ENCODE measurements around the gene FIGNL2. TPM values are rescaled to one million over a fixed set of nuclear protein-coding genes. Genes with fewer than 3 reads are reported as not detected.

Gene FIGNL2
- total and polyA plus RNA-seq, 10 donors, result 0.20 to 3.0 (median 1.4) TPM

- TF ChIP-seq POLR2AphosphoS5 (IDR thresholded peaks at IDR 0.05) (no peak), CTCF (IDR thresholded peaks at IDR 0.05 in 8 of 11, conservative IDR thresholded peaks at IDR 0.05 in 3 of 11) (no peak), POLR2A (IDR thresholded peaks at IDR 0.05) (no peak)
- 75 to 91% (median 85%) methylated on average over 6 of the region's 6 CpGs for WGBS, 5 donors
These were observed 59.6 kb downstream of the FIGNL2 start for GRCh38 chr12:51788876-51789275.

GRCh38 chr12:51785906-51786305, 62.6 kb downstream of the FIGNL2 start:
- 89 to 95% (median 92%) methylated on average over 2 of the region's 2 CpGs for WGBS, 5 donors
- Histone ChIP-seq H3K27me3 (replicated peaks in 1 of 7) (no peaks in the 10 kb centered on the region), H3K4me1 (no peaks in the 10 kb centered on the region), H3K36me3 (peaks cover 0 to 27% (median 0%) of the 10 kb centered on the region in 6 donors), H3K27ac (no peak overlapping the region), H3K9me3 (no peaks in the 10 kb centered on the region), H3K4me3 (no peak overlapping the region)
- TF ChIP-seq POLR2AphosphoS5 (IDR thresholded peaks at IDR 0.05) (no peak), POLR2A (IDR thresholded peaks at IDR 0.05) (no peak), CTCF (IDR thresholded peaks at IDR 0.05 in 8 of 11, conservative IDR thresholded peaks at IDR 0.05 in 3 of 11) (no peak)
- DNase-seq, result no peak
- intact Hi-C loops (cut with DNase I; ENCODE audit: low total_unique reads), result no loop called here

More at GRCh38 chr12:51788876-51789275, 59.6 kb downstream of the FIGNL2 start:
- no peak for DNase-seq
- Histone ChIP-seq H3K4me3 (no peak overlapping the region), H3K4me1 (no peaks in the 10 kb centered on the region), H3K27ac (no peak overlapping the region), H3K36me3 (peaks cover 0 to 30% (median 0%) of the 10 kb centered on the region in 6 donors), H3K27me3 (replicated peaks in 1 of 7) (no peaks in the 10 kb centered on the region), H3K9me3 (no peaks in the 10 kb centered on the region)
- intact Hi-C loops (cut with DNase I; ENCODE audit: low total_unique reads), result no loop called here

GRCh38 chr12:51784688-51785087, 63.8 kb downstream of the FIGNL2 start:
- WGBS, 5 donors, result 62 to 67% (median 63%) methylated on average over 3 of the region's 3 CpGs
- DNase-seq, result no peak
- H3K27me3 ChIP-seq (replicated peaks in 1 of 7), result no peaks in the 10 kb centered on the region

GRCh38 chr12:51779876-51780275, 68.6 kb downstream of the FIGNL2 start:
- H3K27ac ChIP-seq, result no peak overlapping the region
- intact Hi-C loops (cut with DNase I; ENCODE audit: low total_unique reads), result no loop called here
- no peak for TF ChIP-seq POLR2A (IDR thresholded peaks at IDR 0.05)
- TF ChIP-seq POLR2AphosphoS5 (IDR thresholded peaks at IDR 0.05), result no peak
- TF ChIP-seq CTCF (IDR thresholded peaks at IDR 0.05 in 8 of 11, conservative IDR thresholded peaks at IDR 0.05 in 3 of 11), result no peak
- WGBS, 5 donors, result 77 to 95% (median 91%) methylated on average over 5 of the region's 5 CpGs
- H3K9me3 ChIP-seq, result no peaks in the 10 kb centered on the region
- no peaks in the 10 kb centered on the region for H3K27me3 ChIP-seq (replicated peaks in 1 of 7)
- no peaks in the 10 kb centered on the region for H3K36me3 ChIP-seq
- H3K4me1 ChIP-seq, result no peaks in the 10 kb centered on the region
- no peak for DNase-seq
- H3K4me3 ChIP-seq, result no peak overlapping the region

More at GRCh38 chr12:51784688-51785087, 63.8 kb downstream of the FIGNL2 start:
- peaks cover 0 to 15% (median 0%) of the 10 kb centered on the region in 6 donors for H3K36me3 ChIP-seq
- H3K4me1 ChIP-seq, result no peaks in the 10 kb centered on the region
- no peak overlapping the region for H3K27ac ChIP-seq
- H3K4me3 ChIP-seq, result no peak overlapping the region
- intact Hi-C loops (cut with DNase I; ENCODE audit: low total_unique reads), result no loop called here
- no peaks in the 10 kb centered on the region for H3K9me3 ChIP-seq
- no peak for TF ChIP-seq POLR2AphosphoS5 (IDR thresholded peaks at IDR 0.05)
- no peak for TF ChIP-seq POLR2A (IDR thresholded peaks at IDR 0.05)
- TF ChIP-seq CTCF (IDR thresholded peaks at IDR 0.05 in 8 of 11, conservative IDR thresholded peaks at IDR 0.05 in 3 of 11), result no peak

All from spleen (tissue), 11 donors.